Measurements from ENCODE around the gene EEA1.

The EEA1 gene

GRCh38 chr12:92928962-92929915 lies at the start of gene EEA1:
EEA1 (minus strand) TSS chr12:92929295; CDS start chr12:92929066, 229 bp downstream.
- Histone ChIP-seq H3K27ac (ENCODE audit: low read depth, low read length, poor library complexity, severe bottlenecking) (peak within 1 kb of the TSS; percentile 51), H3K9me3 (ENCODE audit: low read length) (no peaks in the 10 kb centered on the region), H3F3A (ENCODE audit: insufficient read depth, low read length) (no peaks in the 10 kb centered on the region), H3K4me1 (ENCODE audit: insufficient read depth, low read length, severe bottlenecking) (peaks cover 31% of the 10 kb centered on the region), H3K27me3 (ENCODE audit: insufficient read depth, low read length) (no peaks in the 10 kb centered on the region), H3K4me2 (ENCODE audit: low read length) (peak within 1 kb of the TSS; percentile 88), H3K9ac (ENCODE audit: low read length) (peak within 1 kb of the TSS; percentile 84), H3K4me3 (ENCODE audit: low read depth, low read length, poor library complexity, severe bottlenecking) (peak within 1 kb of the TSS; percentile 67), H3K9me2 (ENCODE audit: low read depth, low read length) (no peaks in the 10 kb centered on the region), H3K79me2 (ENCODE audit: insufficient read depth, low read length) (peaks cover 37% of the 10 kb centered on the region), H4K20me1 (ENCODE audit: insufficient read depth, low read length) (no peaks in the 10 kb centered on the region), H2AFZ (ENCODE audit: low read length) (peak within 1 kb of the TSS; percentile 13), H3K36me3 (ENCODE audit: insufficient read depth, low read length) (no peaks in the 10 kb centered on the region)
- no peak for TF ChIP-seq EZH2 (IDR thresholded peaks at IDR 0.05; ENCODE audit: borderline replicate concordance, low read length)
- TF ChIP-seq, protein P1, sequence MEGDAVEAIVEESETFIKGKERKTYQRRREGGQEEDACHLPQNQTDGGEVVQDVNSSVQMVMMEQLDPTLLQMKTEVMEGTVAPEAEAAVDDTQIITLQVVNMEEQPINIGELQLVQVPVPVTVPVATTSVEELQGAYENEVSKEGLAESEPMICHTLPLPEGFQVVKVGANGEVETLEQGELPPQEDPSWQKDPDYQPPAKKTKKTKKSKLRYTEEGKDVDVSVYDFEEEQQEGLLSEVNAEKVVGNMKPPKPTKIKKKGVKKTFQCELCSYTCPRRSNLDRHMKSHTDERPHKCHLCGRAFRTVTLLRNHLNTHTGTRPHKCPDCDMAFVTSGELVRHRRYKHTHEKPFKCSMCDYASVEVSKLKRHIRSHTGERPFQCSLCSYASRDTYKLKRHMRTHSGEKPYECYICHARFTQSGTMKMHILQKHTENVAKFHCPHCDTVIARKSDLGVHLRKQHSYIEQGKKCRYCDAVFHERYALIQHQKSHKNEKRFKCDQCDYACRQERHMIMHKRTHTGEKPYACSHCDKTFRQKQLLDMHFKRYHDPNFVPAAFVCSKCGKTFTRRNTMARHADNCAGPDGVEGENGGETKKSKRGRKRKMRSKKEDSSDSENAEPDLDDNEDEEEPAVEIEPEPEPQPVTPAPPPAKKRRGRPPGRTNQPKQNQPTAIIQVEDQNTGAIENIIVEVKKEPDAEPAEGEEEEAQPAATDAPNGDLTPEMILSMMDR (IDR thresholded peaks at IDR 0.05; ENCODE audit: low read length) = peak; percentile 17; the same call in 1 of the 2 replicates

GRCh38 chr12:92978607-92979006 lies 49.5 kb upstream of the EEA1 start:
- H3K4me3 ChIP-seq (ENCODE audit: low read depth, low read length, poor library complexity, severe bottlenecking) = no peak overlapping the region
- TF ChIP-seq, protein P1 (IDR thresholded peaks at IDR 0.05; ENCODE audit: low read length) = no peak
- no peak for TF ChIP-seq EZH2 (IDR thresholded peaks at IDR 0.05; ENCODE audit: borderline replicate concordance, low read length)
- H3K36me3 ChIP-seq (ENCODE audit: insufficient read depth, low read length) = peaks cover 5% of the 10 kb centered on the region; the same call in 1 of the 2 replicates
- H3F3A ChIP-seq (ENCODE audit: insufficient read depth, low read length) = no peaks in the 10 kb centered on the region
- H3K9me2 ChIP-seq (ENCODE audit: low read depth, low read length) = no peaks in the 10 kb centered on the region
- H2AFZ ChIP-seq (ENCODE audit: low read length) = no peak overlapping the region
- no peaks in the 10 kb centered on the region for H4K20me1 ChIP-seq (ENCODE audit: insufficient read depth, low read length)
- peaks cover 13% of the 10 kb centered on the region; the same call in 1 of the 2 replicates for H3K9me3 ChIP-seq (ENCODE audit: low read length)
- H3K27me3 ChIP-seq (ENCODE audit: insufficient read depth, low read length) = no peaks in the 10 kb centered on the region
- H3K4me2 ChIP-seq (ENCODE audit: low read length) = no peak overlapping the region
- no peak overlapping the region for H3K27ac ChIP-seq (ENCODE audit: low read depth, low read length, poor library complexity, severe bottlenecking)
- H3K4me1 ChIP-seq (ENCODE audit: insufficient read depth, low read length, severe bottlenecking) = no peaks in the 10 kb centered on the region
- H3K9ac ChIP-seq (ENCODE audit: low read length) = no peak overlapping the region
- H3K79me2 ChIP-seq (ENCODE audit: insufficient read depth, low read length) = no peaks in the 10 kb centered on the region

DNA sequence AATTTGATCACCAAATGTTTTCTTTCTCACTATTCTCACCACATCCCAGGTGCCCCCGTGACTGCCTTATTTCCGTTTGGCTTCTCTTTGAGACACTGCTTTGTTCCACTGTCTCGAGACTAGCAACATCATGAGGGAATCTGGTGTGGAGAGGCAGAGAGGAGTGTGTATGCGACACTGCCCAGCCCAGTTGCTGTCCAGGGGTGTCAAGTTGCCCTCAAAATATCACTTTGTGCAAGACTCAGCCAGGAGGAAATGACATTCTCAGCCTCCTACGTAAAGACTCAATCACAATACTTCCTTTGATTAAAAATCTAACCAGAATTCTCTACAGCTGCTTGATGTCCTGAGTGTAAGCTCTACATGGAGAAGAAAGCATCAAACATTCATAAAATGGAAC lies 48.2 kb upstream of the EEA1 start:
- Histone ChIP-seq H2AFZ (ENCODE audit: low read length) (no peak overlapping the region), H3F3A (ENCODE audit: insufficient read depth, low read length) (no peaks in the 10 kb centered on the region), H3K4me2 (ENCODE audit: low read length) (no peak overlapping the region), H3K9me2 (ENCODE audit: low read depth, low read length) (no peaks in the 10 kb centered on the region), H4K20me1 (ENCODE audit: insufficient read depth, low read length) (no peaks in the 10 kb centered on the region), H3K27ac (ENCODE audit: low read depth, low read length, poor library complexity, severe bottlenecking) (no peak overlapping the region), H3K4me3 (ENCODE audit: low read depth, low read length, poor library complexity, severe bottlenecking) (no peak overlapping the region), H3K9ac (ENCODE audit: low read length) (no peak overlapping the region), H3K9me3 (ENCODE audit: low read length) (peaks cover 13% of the 10 kb centered on the region; the same call in 1 of the 2 replicates), H3K27me3 (ENCODE audit: insufficient read depth, low read length) (no peaks in the 10 kb centered on the region), H3K79me2 (ENCODE audit: insufficient read depth, low read length) (no peaks in the 10 kb centered on the region), H3K36me3 (ENCODE audit: insufficient read depth, low read length) (peaks cover 7% of the 10 kb centered on the region; the same call in 1 of the 2 replicates), H3K4me1 (ENCODE audit: insufficient read depth, low read length, severe bottlenecking) (no peaks in the 10 kb centered on the region)
- TF ChIP-seq, protein P1 (IDR thresholded peaks at IDR 0.05; ENCODE audit: low read length) = no peak
- no peak for TF ChIP-seq EZH2 (IDR thresholded peaks at IDR 0.05; ENCODE audit: borderline replicate concordance, low read length)
